T-helper 9 cell (primary cell): ENCODE data around the gene MAP7D3.
"Not testable (repeated sequence)": the region's sequence is repeated elsewhere in the genome, so short reads cannot be mapped to it uniquely, and the experiment has no call there.

Experiments
- DNase-seq: peaks from one replicate; pipeline ENCODE4 v3.0.0-alpha.2; 2020

MAP7D3 gene

GRCh38 chrX:136171420-136171819, 79.8 kb downstream of the MAP7D3 start:
- no peak for DNase-seq

- no peak for DNase-seq
These were observed 80.9 kb downstream of the MAP7D3 start for GRCh38 chrX:136170139-136170800.

GRCh38 chrX:136168929-136169735, 82.1 kb downstream of the MAP7D3 start:
- DNase-seq: no peak

- DNase-seq: not testable (repeated sequence)
These were observed 83.2 kb downstream of the MAP7D3 start for GRCh38 chrX:136167989-136168388.

GRCh38 chrX:136166221-136166855, 84.9 kb downstream of the MAP7D3 start:
- DNase-seq: no peak

- DNase-seq: no peak
These were observed 85.8 kb downstream of the MAP7D3 start for GRCh38 chrX:136165406-136165805.

GRCh38 chrX:136163689-136164088, 87.5 kb downstream of the MAP7D3 start:
- DNase-seq: no peak
